Suprapubic skin (tissue), 4 donors: Measurements from ENCODE around the gene THSD7A. TPM values are rescaled to one million over a fixed set of nuclear protein-coding genes. Genes with fewer than 3 reads are reported as not detected.

ENCODE experiments used
- DNase-seq, 2 donors: peaks; one replicate each; pipeline ENCODE4 v3.0.0-alpha.2; 2019; ENCODE audit warnings: low spot score in 2 of 2
- H3K27ac ChIP-seq: fragments of 200-600 bp; sonication (generic); one replicate; pipeline ENCODE4 v1.5.1; 2019
- H3K27me3 ChIP-seq: fragments of 200-600 bp; sonication (generic); one replicate; pipeline ENCODE4 v1.5.1; 2019
- H3K36me3 ChIP-seq: fragments of 200-600 bp; sonication (generic); one replicate; pipeline ENCODE4 v1.5.1; 2019
- H3K4me1 ChIP-seq: fragments of 200-600 bp; sonication (generic); one replicate; pipeline ENCODE4 v1.5.1; 2019
- H3K4me3 ChIP-seq: fragments of 200-600 bp; sonication (generic); one replicate; pipeline ENCODE4 v1.5.1; 2019; ENCODE audit warnings: mild to moderate bottlenecking
- H3K9me3 ChIP-seq: fragments of 200-600 bp; sonication (generic); one replicate; pipeline ENCODE4 v1.5.1; 2019
- EP300 ChIP-seq: sonication (generic); formaldehyde crosslinking; IDR thresholded peaks from one replicate; pipeline ENCODE4 v1.6.1; 2017; ENCODE audit warnings: antibody characterized with exemption
- POLR2A ChIP-seq, 2 donors: fragments of 450-650 bp; IDR thresholded peaks; one replicate each; pipeline ENCODE4 v1.6.1; 2017; ENCODE audit warnings: antibody characterized with exemption in 2 of 2, mild to moderate bottlenecking in 2 of 2, moderate library complexity in 2 of 2
- POLR2AphosphoS5 ChIP-seq, 3 donors: sonication (generic); formaldehyde crosslinking; IDR thresholded peaks; one replicate each; pipeline ENCODE4 v1.6.1; 2017; ENCODE audit warnings: antibody characterized with exemption in 3 of 3
- WGBS: methylation state at CpG from one replicate; pipeline ENCODE4 v1.1.5; 2018; 5-methylcytosine and 5-hydroxymethylcytosine counted together
- total RNA-seq, 4 donors: library from RNA; depleted of rRNA; stranded (reverse); fragments of >200 nt; gene quantifications; one replicate each; pipeline ENCODE4 v1.1.0, GENCODE V29; 2016
- TF ChIP-seq, protein P1 (sequence below), 2 donors: fragments of 200-600 bp in 1 of 2; fragments of 450-650 bp in 1 of 2; sonication (generic) in 1 of 2; IDR thresholded peaks; one replicate each; pipeline ENCODE4 v1.5.1; 2016 to 2019; ENCODE audit warnings: antibody characterized with exemption in 2 of 2, mild to moderate bottlenecking in 1 of 2, moderate library complexity in 1 of 2

The THSD7A gene
- total RNA-seq, 4 donors from 2014 or later: 0.42 to 5.4 (median 1.2) TPM

DNA sequence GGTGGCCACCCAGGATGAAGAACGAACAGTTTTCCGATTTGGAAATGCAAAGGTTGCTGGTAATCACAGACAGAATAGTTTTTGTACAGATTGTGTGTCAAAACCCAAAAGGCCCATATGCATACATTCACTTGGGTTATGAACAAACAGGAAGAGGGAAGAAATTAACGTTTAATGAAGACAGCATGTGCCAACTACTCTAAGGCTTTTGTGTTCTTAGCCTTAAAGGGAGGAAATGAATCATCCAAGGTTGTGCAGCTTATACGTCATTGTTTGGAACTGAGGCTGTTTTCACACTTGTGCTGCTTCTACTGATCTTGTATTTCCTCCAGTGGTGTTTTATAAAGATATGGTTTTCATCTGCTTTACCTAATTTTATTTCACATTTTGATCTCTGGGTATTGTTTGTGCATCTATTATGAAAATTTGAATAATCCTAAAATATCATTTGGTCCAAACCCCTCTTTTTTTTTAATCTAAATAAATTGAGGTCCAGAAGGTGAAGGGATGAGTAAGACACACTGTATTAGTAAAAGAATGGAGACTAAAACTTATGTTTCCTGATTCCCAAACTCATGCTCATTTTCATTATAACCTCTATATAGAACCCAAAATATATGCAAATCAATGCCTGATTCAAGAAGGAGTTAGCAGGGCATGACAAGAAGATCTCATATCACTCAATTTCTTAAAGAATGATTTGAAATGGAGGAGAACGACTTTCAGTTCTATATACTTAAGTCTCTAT lies 373.1 kb downstream of the THSD7A start:
- WGBS: 50% methylated on average over 5 of the region's 5 CpGs
- H3K27ac ChIP-seq: no peak overlapping the region

DNA sequence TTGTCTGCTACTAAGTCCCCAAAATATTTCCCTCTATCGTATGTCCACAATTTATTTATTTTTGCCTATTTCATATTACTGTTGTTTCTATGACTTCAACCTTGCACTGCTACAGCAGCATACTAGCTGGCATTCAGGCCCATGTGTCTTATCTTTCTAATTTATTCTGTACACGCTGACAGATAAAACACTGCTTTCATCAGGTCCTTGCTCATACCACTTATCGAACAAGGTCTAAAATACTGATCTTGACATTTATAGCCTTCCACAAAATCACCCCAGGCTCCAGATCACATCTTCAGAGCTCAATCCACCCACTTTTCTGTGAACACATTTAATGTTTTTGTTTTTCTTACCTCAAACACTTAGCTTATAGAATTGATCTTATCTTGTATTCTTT lies 374.6 kb downstream of the THSD7A start:
- no peaks in the 10 kb centered on the region for H3K9me3 ChIP-seq
- no peak for DNase-seq
- WGBS: 71% methylated on average over 3 of the region's 3 CpGs
- H3K4me1 ChIP-seq: no peaks in the 10 kb centered on the region
- no peak overlapping the region for H3K4me3 ChIP-seq
- H3K27ac ChIP-seq: no peak overlapping the region
- TF ChIP-seq POLR2A (IDR thresholded peaks at IDR 0.05): no peak
- TF ChIP-seq POLR2AphosphoS5 (IDR thresholded peaks at IDR 0.05): no peak
- TF ChIP-seq EP300: no peak
- TF ChIP-seq, protein P1, sequence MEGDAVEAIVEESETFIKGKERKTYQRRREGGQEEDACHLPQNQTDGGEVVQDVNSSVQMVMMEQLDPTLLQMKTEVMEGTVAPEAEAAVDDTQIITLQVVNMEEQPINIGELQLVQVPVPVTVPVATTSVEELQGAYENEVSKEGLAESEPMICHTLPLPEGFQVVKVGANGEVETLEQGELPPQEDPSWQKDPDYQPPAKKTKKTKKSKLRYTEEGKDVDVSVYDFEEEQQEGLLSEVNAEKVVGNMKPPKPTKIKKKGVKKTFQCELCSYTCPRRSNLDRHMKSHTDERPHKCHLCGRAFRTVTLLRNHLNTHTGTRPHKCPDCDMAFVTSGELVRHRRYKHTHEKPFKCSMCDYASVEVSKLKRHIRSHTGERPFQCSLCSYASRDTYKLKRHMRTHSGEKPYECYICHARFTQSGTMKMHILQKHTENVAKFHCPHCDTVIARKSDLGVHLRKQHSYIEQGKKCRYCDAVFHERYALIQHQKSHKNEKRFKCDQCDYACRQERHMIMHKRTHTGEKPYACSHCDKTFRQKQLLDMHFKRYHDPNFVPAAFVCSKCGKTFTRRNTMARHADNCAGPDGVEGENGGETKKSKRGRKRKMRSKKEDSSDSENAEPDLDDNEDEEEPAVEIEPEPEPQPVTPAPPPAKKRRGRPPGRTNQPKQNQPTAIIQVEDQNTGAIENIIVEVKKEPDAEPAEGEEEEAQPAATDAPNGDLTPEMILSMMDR (IDR thresholded peaks at IDR 0.05): no peak
- no peaks in the 10 kb centered on the region for H3K27me3 ChIP-seq
- H3K36me3 ChIP-seq: no peaks in the 10 kb centered on the region

More for the DNA sequence above, 373.1 kb downstream of the THSD7A start:
- Histone ChIP-seq H3K9me3 (no peaks in the 10 kb centered on the region), H3K36me3 (no peaks in the 10 kb centered on the region), H3K4me1 (no peaks in the 10 kb centered on the region), H3K4me3 (no peak overlapping the region), H3K27me3 (no peaks in the 10 kb centered on the region)
- TF ChIP-seq, protein P1 (IDR thresholded peaks at IDR 0.05): no peak
- TF ChIP-seq EP300 (no peak), POLR2AphosphoS5 (IDR thresholded peaks at IDR 0.05) (no peak), POLR2A (IDR thresholded peaks at IDR 0.05) (no peak)
- DNase-seq: no peak

DNA sequence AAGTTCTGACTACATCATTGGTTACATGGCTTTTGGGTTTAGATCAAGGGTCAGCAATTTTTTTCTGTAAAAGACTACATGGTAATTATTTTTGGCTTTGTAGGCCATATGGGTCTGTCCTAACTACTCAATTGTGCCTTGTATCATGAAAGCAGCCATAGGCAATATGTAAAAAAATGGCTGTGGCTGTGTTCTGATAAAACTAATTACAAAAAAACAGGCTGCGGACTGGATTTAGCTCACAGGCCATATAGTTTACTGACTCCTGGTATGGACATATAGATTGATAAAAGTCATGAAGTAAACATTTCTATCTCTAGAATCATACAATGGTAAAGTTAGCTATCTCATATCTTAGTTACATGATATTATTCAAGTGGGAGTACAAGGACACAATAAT lies 375.4 kb downstream of the THSD7A start:
- no peak for TF ChIP-seq POLR2AphosphoS5 (IDR thresholded peaks at IDR 0.05)
- TF ChIP-seq, protein P1 (IDR thresholded peaks at IDR 0.05): no peak
- TF ChIP-seq POLR2A (IDR thresholded peaks at IDR 0.05): no peak
- no peak for TF ChIP-seq EP300
- Histone ChIP-seq H3K36me3 (no peaks in the 10 kb centered on the region), H3K27ac (no peak overlapping the region), H3K4me1 (no peaks in the 10 kb centered on the region), H3K9me3 (no peaks in the 10 kb centered on the region), H3K4me3 (no peak overlapping the region), H3K27me3 (no peaks in the 10 kb centered on the region)
- DNase-seq: no peak
- 94% methylated on average over 1 of the region's 1 CpG for whole genome bisulfite sequencing

DNA sequence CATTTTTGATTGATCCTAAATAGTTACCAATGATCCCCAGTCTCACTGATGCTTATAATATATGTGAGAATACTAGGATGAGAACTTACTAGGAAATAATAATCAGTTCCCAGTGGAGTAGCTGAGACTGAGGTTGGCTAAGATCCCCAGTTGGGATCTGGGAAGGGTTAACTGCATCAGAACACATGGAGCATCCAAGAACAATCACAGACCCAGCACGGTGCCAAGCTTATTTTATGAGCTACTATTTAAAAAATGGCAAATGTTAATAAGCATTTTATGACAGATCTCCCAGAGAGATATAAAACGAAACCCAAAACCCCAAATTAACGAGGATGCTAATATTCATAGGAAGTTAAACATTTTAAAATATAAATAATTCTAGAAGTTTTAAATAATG lies 379.5 kb downstream of the THSD7A start:
- no peaks in the 10 kb centered on the region for H3K36me3 ChIP-seq
- no peaks in the 10 kb centered on the region for H3K27me3 ChIP-seq
- WGBS: 29% methylated on average over 3 of the region's 3 CpGs
- no peak overlapping the region for H3K27ac ChIP-seq
- H3K4me3 ChIP-seq: no peak overlapping the region
- TF ChIP-seq POLR2A (IDR thresholded peaks at IDR 0.05) (no peak), EP300 (no peak), POLR2AphosphoS5 (IDR thresholded peaks at IDR 0.05) (no peak)
- TF ChIP-seq, protein P1 (IDR thresholded peaks at IDR 0.05): no peak
- no peaks in the 10 kb centered on the region for H3K4me1 ChIP-seq
- no peaks in the 10 kb centered on the region for H3K9me3 ChIP-seq
- no peak for DNase-seq

DNA sequence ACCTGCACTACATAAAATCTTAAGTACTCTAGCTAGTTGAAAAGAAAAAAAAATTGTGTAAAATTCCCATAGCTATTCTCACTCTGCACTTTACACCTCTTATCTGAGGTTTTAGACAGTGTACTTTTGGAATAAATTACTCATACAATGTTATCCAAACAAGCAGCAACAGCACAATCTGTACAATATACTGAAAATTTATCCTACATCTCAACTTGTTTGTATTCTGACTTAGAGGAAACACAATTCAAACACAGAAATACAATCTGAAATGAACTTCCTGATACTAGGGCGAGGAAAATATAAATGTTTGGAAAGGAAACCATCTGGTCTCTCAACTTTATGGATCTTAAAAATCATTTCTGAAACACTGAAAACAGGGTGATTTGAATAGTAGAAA lies 381.7 kb downstream of the THSD7A start:
- Histone ChIP-seq H3K36me3 (no peaks in the 10 kb centered on the region), H3K27me3 (no peaks in the 10 kb centered on the region), H3K9me3 (no peaks in the 10 kb centered on the region), H3K27ac (no peak overlapping the region), H3K4me1 (no peaks in the 10 kb centered on the region), H3K4me3 (no peak overlapping the region)
- 83% methylated on average over 1 of the region's 1 CpG for WGBS
- no peak for DNase-seq
- TF ChIP-seq POLR2AphosphoS5 (IDR thresholded peaks at IDR 0.05) (no peak), POLR2A (IDR thresholded peaks at IDR 0.05) (no peak)
